Lower lobe of right lung (tissue), 2 donors: ENCODE results near the gene GOLT1A. TPM values are rescaled to one million over a fixed set of nuclear protein-coding genes. Genes with fewer than 3 reads are reported as not detected.
"Not testable (repeated sequence)": the region's sequence is repeated elsewhere in the genome, so short reads cannot be mapped to it uniquely, and the experiment has no call there.

Experiments used
- ATAC-seq, 2 donors: fragments of 200-7000 bp; cut with Tn5 transposase; one replicate each; pipeline ENCODE4 v1.9.1; 2020 to 2022; ENCODE audit warnings: mild to moderate bottlenecking in 2 of 2, moderate library complexity in 2 of 2
- DNase-seq: peaks from one replicate; pipeline ENCODE4 v3.0.0-alpha.2; 2020
- H3K27ac ChIP-seq: fragments of 200-600 bp; one replicate; pipeline ENCODE4 v1.8.0; 2022
- H3K27me3 ChIP-seq: fragments of 200-600 bp; one replicate; pipeline ENCODE4 v1.8.0; 2022; ENCODE audit warnings: low read depth
- H3K36me3 ChIP-seq: fragments of 200-600 bp; one replicate; pipeline ENCODE4 v1.8.0; 2022; ENCODE audit warnings: mild to moderate bottlenecking
- H3K4me1 ChIP-seq: fragments of 200-600 bp; one replicate; pipeline ENCODE4 v1.8.0; 2022
- H3K4me3 ChIP-seq: fragments of 200-600 bp; one replicate; pipeline ENCODE4 v1.8.0; 2022; ENCODE audit warnings: mild to moderate bottlenecking
- H3K9me3 ChIP-seq: fragments of 200-600 bp; one replicate; pipeline ENCODE4 v1.8.0; 2022
- CTCF ChIP-seq: fragments of 200-600 bp; IDR thresholded peaks from one replicate; pipeline ENCODE4 v1.8.0; 2022; ENCODE audit warnings: antibody characterized with exemption, mild to moderate bottlenecking
- intact Hi-C: fragments of 100-400 bp; cut with DNase I; formaldehyde crosslinking; loops from one replicate; pipeline ENCODE4 v1.11.0; 2022
- total RNA-seq: library from RNA; stranded (reverse); fragmentation: NEBNext Ultra II Directional; extraction: Animal tissue kit (Norgen Biotek cat#: 25700); gene quantifications from one replicate; pipeline ENCODE4 v1.2.1, GENCODE V29; 2021
- donor health status: DM: no; HTN: yes; CAD: no; lungs with severe emphysema.

GOLT1A gene
- total RNA-seq, 1 donor from 2014 or later: 11.9 TPM

GRCh38 chr1:204246876-204247275 is 33.1 kb upstream of the GOLT1A start:
- ATAC-seq (no peak), DNase-seq (no peak)
- H3K36me3 ChIP-seq: no peaks in the 10 kb centered on the region
- H3K4me1 ChIP-seq: no peaks in the 10 kb centered on the region
- no peak overlapping the region for H3K27ac ChIP-seq
- TF ChIP-seq CTCF: no peak
- no peak overlapping the region for H3K4me3 ChIP-seq
- H3K9me3 ChIP-seq: no peaks in the 10 kb centered on the region
- intact Hi-C loops: no loop called here
- no peaks in the 10 kb centered on the region for H3K27me3 ChIP-seq

GRCh38 chr1:204242920-204243319 is 29.1 kb upstream of the GOLT1A start:
- no peak for DNase-seq
- Histone ChIP-seq H3K36me3 (no peaks in the 10 kb centered on the region), H3K27ac (no peak overlapping the region), H3K9me3 (no peaks in the 10 kb centered on the region), H3K4me1 (no peaks in the 10 kb centered on the region), H3K27me3 (no peaks in the 10 kb centered on the region), H3K4me3 (no peak overlapping the region)
- TF ChIP-seq CTCF: no peak
- ATAC-seq: peak in 1 of 2 donors; percentile 13
- intact Hi-C loops: no loop called here

- Histone ChIP-seq H3K27me3 (no peaks in the 10 kb centered on the region), H3K36me3 (no peaks in the 10 kb centered on the region), H3K27ac (no peak overlapping the region), H3K9me3 (no peaks in the 10 kb centered on the region), H3K4me1 (no peaks in the 10 kb centered on the region), H3K4me3 (no peak overlapping the region)
- intact Hi-C loops: no loop called here
- no peak for TF ChIP-seq CTCF
- DNase-seq (no peak), ATAC-seq (no peak)
These were observed 28.1 kb upstream of the GOLT1A start for GRCh38 chr1:204241914-204242313.

- DNase-seq: no peak
- no peaks in the 10 kb centered on the region for H3K36me3 ChIP-seq
- H3K27ac ChIP-seq: no peak overlapping the region
- no peak overlapping the region for H3K4me3 ChIP-seq
- TF ChIP-seq CTCF: no peak
- no peaks in the 10 kb centered on the region for H3K27me3 ChIP-seq
- no peaks in the 10 kb centered on the region for H3K9me3 ChIP-seq
- peak in 1 of 2 donors; percentile 17 for ATAC-seq
- intact Hi-C loops: no loop called here
- H3K4me1 ChIP-seq: no peaks in the 10 kb centered on the region
These were observed 27.3 kb upstream of the GOLT1A start for GRCh38 chr1:204241050-204241449.

GRCh38 chr1:204240233-204240632 is 26.4 kb upstream of the GOLT1A start:
- H3K4me3 ChIP-seq: no peak overlapping the region
- H3K9me3 ChIP-seq: no peaks in the 10 kb centered on the region
- H3K4me1 ChIP-seq: no peaks in the 10 kb centered on the region
- intact Hi-C loops: no loop called here
- H3K27me3 ChIP-seq: no peaks in the 10 kb centered on the region
- no peak for TF ChIP-seq CTCF
- no peak overlapping the region for H3K27ac ChIP-seq
- DNase-seq (no peak), ATAC-seq (no peak)
- H3K36me3 ChIP-seq: no peaks in the 10 kb centered on the region

GRCh38 chr1:204239401-204239800 is 25.6 kb upstream of the GOLT1A start:
- H3K27me3 ChIP-seq, ATAC-seq, intact Hi-C loops, H3K36me3 ChIP-seq, H3K4me1 ChIP-seq, H3K9me3 ChIP-seq, DNase-seq, H3K4me3 ChIP-seq, H3K27ac ChIP-seq: not testable (repeated sequence)

- intact Hi-C loops, H3K27me3 ChIP-seq, H3K36me3 ChIP-seq: not testable (repeated sequence)
These were observed 24.7 kb upstream of the GOLT1A start for GRCh38 chr1:204238520-204238919.

GRCh38 chr1:204237515-204237914 is 23.7 kb upstream of the GOLT1A start:
- DNase-seq, H3K4me1 ChIP-seq, intact Hi-C loops, H3K27me3 ChIP-seq, H3K27ac ChIP-seq, H3K36me3 ChIP-seq, ATAC-seq, H3K9me3 ChIP-seq, H3K4me3 ChIP-seq: not testable (repeated sequence)

More at GRCh38 chr1:204238520-204238919, 24.7 kb upstream of the GOLT1A start:
- not testable (repeated sequence) for H3K27ac ChIP-seq, H3K4me1 ChIP-seq, H3K4me3 ChIP-seq, DNase-seq, ATAC-seq, H3K9me3 ChIP-seq
